ENCODE data around the gene SCNN1G. TPM values are rescaled to one million over a fixed set of nuclear protein-coding genes. Genes with fewer than 3 reads are reported as not detected.

SCNN1G gene
- total RNA-seq, 1 donor from 2014 or later = not detected

GRCh38 chr16:23217646-23218045 lies 35.1 kb downstream of the SCNN1G start:
- H3K4me3 ChIP-seq (ENCODE audit: low read depth, low read length) = no peak overlapping the region
- H3K27me3 ChIP-seq (ENCODE audit: control insufficient read depth, insufficient read depth, low read length) = no peaks in the 10 kb centered on the region
- H3K36me3 ChIP-seq (ENCODE audit: control insufficient read depth, insufficient read depth, low read length) = no peaks in the 10 kb centered on the region
- FAIRE-seq (no peak), DNase-seq (ENCODE audit: low read depth) (no peak)
- TF ChIP-seq, protein P1, sequence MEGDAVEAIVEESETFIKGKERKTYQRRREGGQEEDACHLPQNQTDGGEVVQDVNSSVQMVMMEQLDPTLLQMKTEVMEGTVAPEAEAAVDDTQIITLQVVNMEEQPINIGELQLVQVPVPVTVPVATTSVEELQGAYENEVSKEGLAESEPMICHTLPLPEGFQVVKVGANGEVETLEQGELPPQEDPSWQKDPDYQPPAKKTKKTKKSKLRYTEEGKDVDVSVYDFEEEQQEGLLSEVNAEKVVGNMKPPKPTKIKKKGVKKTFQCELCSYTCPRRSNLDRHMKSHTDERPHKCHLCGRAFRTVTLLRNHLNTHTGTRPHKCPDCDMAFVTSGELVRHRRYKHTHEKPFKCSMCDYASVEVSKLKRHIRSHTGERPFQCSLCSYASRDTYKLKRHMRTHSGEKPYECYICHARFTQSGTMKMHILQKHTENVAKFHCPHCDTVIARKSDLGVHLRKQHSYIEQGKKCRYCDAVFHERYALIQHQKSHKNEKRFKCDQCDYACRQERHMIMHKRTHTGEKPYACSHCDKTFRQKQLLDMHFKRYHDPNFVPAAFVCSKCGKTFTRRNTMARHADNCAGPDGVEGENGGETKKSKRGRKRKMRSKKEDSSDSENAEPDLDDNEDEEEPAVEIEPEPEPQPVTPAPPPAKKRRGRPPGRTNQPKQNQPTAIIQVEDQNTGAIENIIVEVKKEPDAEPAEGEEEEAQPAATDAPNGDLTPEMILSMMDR (IDR thresholded peaks at IDR 0.05; ENCODE audit: insufficient read depth, low read length, severe bottlenecking) = no peak

GRCh38 chr16:23222929-23223328 lies 40.4 kb downstream of the SCNN1G start:
- no peak for DNase-seq (ENCODE audit: low read depth)
- FAIRE-seq = no peak
- TF ChIP-seq, protein P1 (IDR thresholded peaks at IDR 0.05; ENCODE audit: insufficient read depth, low read length, severe bottlenecking) = no peak
- H3K36me3 ChIP-seq (ENCODE audit: control insufficient read depth, insufficient read depth, low read length) = no peaks in the 10 kb centered on the region
- H3K4me3 ChIP-seq (ENCODE audit: low read depth, low read length) = no peak overlapping the region
- no peaks in the 10 kb centered on the region for H3K27me3 ChIP-seq (ENCODE audit: control insufficient read depth, insufficient read depth, low read length)

- Histone ChIP-seq H3K27me3 (ENCODE audit: control insufficient read depth, insufficient read depth, low read length) (no peaks in the 10 kb centered on the region), H3K36me3 (ENCODE audit: control insufficient read depth, insufficient read depth, low read length) (no peaks in the 10 kb centered on the region), H3K4me3 (ENCODE audit: low read depth, low read length) (no peak overlapping the region)
- no peak for DNase-seq (ENCODE audit: low read depth)
- TF ChIP-seq, protein P1 (IDR thresholded peaks at IDR 0.05; ENCODE audit: insufficient read depth, low read length, severe bottlenecking) = no peak
- no peak for FAIRE-seq
Measured at GRCh38 chr16:23223368-23223767, 40.8 kb downstream of the SCNN1G start.

DNA sequence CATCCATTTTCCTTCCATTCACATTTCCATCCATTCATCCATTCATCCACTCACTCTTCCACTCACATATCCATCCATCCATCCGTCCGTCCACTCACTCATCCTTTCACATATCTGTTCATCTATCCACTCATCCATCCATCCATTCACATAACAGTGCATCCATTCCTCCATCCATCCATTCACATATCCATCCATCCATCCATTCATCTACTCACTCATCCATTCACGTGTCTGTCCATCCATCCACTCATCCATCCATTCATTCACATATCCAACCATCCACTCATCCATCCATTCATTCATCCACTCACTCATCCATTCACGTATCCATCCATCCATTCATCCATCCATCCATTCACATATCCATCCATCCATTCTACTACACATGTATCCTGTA lies 42.6 kb downstream of the SCNN1G start:
- TF ChIP-seq, protein P1 (IDR thresholded peaks at IDR 0.05; ENCODE audit: insufficient read depth, low read length, severe bottlenecking) = no peak
- FAIRE-seq = no peak
- Histone ChIP-seq H3K27me3 (ENCODE audit: control insufficient read depth, insufficient read depth, low read length) (no peaks in the 10 kb centered on the region), H3K36me3 (ENCODE audit: control insufficient read depth, insufficient read depth, low read length) (no peaks in the 10 kb centered on the region), H3K4me3 (ENCODE audit: low read depth, low read length) (no peak overlapping the region)
- no peak for DNase-seq (ENCODE audit: low read depth)

GRCh38 chr16:23225634-23226033 lies 43.1 kb downstream of the SCNN1G start:
- DNase-seq (ENCODE audit: low read depth) = peak; percentile 43
- H3K36me3 ChIP-seq (ENCODE audit: control insufficient read depth, insufficient read depth, low read length) = no peaks in the 10 kb centered on the region
- TF ChIP-seq, protein P1 (IDR thresholded peaks at IDR 0.05; ENCODE audit: insufficient read depth, low read length, severe bottlenecking) = no peak

GRCh38 chr16:23227529-23227928 lies 45.0 kb downstream of the SCNN1G start:
- Histone ChIP-seq H3K4me3 (ENCODE audit: low read depth, low read length) (no peak overlapping the region), H3K36me3 (ENCODE audit: control insufficient read depth, insufficient read depth, low read length) (no peaks in the 10 kb centered on the region), H3K27me3 (ENCODE audit: control insufficient read depth, insufficient read depth, low read length) (no peaks in the 10 kb centered on the region)
- FAIRE-seq (no peak), DNase-seq (ENCODE audit: low read depth) (no peak)
- TF ChIP-seq, protein P1 (IDR thresholded peaks at IDR 0.05; ENCODE audit: insufficient read depth, low read length, severe bottlenecking) = no peak

More at GRCh38 chr16:23225634-23226033, 43.1 kb downstream of the SCNN1G start:
- H3K4me3 ChIP-seq (ENCODE audit: low read depth, low read length) = no peak overlapping the region
- no peaks in the 10 kb centered on the region for H3K27me3 ChIP-seq (ENCODE audit: control insufficient read depth, insufficient read depth, low read length)
- FAIRE-seq = no peak
